Stimulated activated CD4-positive, alpha-beta T cell treated with anti-CD3 and anti-CD28 coated beads, Interleukin-15, amount 100 ng/mL, for 48 hours (primary cell): ENCODE results near the gene PCDHA11.
"Not testable (repeated sequence)": the region's sequence is repeated elsewhere in the genome, so short reads cannot be mapped to it uniquely, and the experiment has no call there.

ENCODE experiments used
- DNase-seq, 2 donors: peaks; one replicate each; pipeline ENCODE4 v3.0.0-alpha.2; 2020; ENCODE audit warnings: low read depth in 2 of 2

The PCDHA11 gene

DNA sequence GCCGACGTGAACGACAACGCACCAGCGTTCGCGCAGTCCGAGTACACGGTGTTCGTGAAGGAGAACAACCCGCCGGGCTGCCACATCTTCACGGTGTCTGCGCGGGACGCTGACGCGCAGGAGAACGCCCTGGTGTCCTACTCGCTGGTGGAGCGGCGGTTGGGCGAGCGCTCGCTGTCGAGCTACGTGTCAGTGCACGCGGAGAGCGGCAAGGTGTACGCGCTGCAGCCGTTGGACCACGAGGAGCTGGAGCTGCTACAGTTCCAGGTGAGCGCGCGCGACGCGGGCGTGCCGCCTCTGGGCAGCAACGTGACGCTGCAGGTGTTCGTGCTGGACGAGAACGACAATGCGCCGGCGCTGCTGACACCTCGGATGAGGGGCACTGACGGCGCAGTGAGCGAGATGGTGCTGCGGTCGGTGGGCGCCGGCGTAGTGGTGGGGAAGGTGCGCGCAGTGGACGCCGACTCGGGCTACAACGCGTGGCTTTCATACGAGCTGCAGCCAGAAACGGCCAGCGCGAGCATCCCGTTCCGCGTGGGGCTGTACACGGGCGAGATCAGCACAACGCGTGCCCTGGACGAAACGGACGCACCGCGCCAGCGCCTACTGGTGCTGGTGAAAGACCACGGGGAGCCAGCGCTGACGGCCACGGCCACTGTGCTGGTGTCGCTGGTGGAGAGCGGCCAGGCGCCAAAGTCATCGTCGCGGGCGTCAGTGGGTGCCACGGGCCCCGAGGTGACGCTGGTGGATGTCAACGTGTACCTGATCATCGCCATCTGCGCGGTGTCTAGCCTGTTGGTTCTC lies 18.7 kb upstream of the PCDHA11 start:
- not testable (repeated sequence) for DNase-seq

DNA sequence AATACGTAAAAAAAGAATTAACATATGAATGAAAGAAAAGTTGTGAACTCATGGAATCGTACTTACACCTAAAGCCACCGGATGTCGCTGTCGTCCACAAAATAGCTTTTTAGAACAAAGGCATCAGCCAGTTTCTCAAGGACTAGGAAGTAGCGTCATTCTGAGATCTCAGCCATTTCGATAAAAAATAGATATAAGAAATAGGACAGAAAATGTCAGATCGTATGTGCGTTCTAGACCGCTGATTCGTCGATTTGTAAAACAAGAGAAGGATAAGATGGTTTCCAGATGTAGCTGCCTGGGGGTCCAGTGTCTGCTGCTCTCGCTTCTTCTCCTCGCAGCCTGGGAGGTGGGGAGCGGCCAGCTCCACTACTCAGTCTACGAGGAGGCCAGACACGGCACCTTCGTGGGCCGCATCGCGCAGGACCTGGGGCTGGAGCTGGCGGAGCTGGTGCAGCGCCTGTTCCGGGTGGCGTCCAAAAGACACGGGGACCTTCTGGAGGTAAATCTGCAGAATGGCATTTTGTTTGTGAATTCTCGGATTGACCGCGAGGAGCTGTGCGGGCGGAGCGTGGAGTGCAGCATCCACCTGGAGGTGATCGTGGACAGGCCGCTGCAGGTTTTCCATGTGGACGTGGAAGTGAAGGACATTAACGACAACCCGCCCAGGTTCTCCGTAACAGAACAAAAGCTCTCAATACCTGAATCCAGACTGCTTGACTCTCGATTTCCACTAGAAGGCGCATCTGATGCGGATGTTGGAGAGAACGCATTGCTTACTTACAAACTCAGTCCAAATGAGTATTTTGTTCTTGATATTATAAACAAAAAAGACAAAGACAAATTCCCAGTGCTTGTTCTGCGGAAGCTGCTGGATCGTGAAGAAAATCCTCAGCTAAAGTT lies 12.7 kb upstream of the PCDHA11 start, which contains the start of gene PCDHA10:
TSS of gene PCDHA10 (plus strand) at position 126 of the 903 bp plus-strand sequence. CDS start at position 278, 152 bp downstream.
- no peak for DNase-seq

DNA sequence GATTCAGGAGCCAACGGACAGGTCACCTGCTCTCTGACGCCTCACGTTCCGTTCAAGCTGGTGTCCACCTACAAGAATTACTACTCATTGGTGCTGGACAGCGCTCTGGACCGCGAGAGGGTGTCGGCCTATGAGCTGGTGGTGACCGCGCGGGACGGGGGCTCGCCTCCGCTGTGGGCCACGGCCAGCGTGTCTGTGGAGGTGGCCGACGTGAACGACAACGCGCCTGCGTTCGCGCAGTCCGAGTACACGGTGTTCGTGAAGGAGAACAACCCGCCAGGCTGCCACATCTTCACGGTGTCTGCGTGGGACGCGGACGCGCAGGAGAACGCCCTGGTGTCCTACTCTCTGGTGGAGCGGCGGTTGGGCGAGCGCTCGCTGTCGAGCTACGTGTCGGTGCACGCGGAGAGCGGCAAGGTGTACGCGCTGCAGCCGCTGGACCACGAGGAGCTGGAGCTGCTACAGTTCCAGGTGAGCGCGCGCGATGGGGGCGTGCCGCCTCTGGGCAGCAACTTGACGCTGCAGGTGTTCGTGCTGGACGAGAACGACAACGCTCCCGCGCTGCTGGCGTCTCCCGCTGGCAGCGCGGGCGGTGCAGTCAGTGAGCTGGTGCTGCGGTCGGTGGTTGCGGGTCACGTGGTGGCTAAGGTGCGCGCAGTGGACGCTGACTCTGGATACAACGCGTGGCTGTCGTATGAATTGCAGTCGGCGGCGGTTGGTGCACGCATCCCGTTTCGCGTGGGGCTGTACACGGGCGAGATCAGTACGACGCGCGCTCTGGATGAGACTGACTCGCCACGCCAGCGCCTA lies 11.4 kb upstream of the PCDHA11 start:
- no peak for DNase-seq

DNA sequence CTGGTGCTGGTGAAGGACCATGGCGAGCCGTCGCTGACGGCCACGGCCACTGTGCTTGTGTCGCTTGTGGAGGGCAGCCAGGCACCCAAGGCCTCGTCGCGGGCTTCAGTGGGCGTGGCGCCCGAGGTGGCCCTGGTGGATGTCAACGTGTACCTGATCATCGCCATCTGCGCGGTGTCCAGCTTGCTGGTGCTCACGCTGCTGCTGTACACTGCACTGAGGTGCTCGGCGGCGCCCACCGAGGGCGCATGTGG lies 10.8 kb upstream of the PCDHA11 start:
- DNase-seq, result no peak

DNA sequence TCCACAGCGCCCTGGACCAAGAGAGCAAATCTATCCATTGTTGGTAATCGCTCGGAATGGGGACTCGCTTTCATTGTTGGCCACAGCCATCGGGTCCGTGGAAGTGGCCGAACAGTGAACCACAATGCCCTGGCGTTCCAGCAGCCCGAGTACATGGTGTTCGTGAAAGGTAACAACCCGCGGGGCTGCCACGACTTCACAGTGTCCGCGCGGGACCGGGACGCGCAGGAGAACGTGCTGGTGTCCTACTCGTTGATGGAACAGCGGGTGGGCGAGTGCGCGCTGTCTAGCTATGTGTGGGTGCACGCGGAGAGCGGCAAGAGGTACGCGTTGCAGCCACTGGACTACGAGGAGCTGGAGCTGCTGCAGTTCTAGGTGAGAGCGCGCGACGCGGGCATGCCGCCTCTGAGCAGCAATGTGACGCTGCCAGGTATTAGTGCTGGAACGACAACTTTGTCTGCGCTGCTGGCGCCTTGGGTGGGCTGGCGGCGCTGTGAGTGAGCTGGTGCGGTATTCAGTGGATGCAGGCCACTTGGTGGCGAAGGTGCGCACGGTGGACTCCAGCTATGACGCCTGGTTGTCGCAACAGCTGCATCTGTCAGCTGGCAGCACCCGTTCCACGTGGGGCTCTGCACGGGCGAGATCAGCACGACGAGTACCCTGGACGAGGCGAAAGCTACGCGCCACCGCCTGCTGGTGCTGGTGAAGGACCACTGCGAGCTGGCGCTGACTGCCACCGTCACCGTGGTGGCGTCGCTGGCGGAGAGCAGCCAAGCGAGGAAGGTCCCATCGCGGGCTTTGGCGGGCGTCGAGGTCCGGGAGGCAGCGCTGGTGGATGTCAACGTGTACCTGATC lies 6.1 kb upstream of the PCDHA11 start:
- DNase-seq, result no peak

DNA sequence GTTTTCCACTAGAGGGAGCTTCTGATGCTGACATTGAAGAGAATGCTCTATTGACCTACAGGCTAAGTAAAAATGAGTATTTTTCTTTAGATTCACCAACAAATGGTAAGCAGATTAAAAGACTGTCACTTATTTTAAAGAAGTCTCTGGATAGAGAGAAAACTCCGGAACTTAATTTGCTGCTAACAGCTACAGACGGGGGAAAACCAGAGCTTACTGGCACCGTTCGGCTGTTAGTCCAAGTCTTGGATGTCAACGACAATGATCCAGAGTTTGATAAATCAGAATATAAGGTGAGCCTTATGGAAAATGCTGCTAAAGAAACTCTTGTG lies 764 bp downstream of the PCDHA11 start:
- no peak for DNase-seq

DNA sequence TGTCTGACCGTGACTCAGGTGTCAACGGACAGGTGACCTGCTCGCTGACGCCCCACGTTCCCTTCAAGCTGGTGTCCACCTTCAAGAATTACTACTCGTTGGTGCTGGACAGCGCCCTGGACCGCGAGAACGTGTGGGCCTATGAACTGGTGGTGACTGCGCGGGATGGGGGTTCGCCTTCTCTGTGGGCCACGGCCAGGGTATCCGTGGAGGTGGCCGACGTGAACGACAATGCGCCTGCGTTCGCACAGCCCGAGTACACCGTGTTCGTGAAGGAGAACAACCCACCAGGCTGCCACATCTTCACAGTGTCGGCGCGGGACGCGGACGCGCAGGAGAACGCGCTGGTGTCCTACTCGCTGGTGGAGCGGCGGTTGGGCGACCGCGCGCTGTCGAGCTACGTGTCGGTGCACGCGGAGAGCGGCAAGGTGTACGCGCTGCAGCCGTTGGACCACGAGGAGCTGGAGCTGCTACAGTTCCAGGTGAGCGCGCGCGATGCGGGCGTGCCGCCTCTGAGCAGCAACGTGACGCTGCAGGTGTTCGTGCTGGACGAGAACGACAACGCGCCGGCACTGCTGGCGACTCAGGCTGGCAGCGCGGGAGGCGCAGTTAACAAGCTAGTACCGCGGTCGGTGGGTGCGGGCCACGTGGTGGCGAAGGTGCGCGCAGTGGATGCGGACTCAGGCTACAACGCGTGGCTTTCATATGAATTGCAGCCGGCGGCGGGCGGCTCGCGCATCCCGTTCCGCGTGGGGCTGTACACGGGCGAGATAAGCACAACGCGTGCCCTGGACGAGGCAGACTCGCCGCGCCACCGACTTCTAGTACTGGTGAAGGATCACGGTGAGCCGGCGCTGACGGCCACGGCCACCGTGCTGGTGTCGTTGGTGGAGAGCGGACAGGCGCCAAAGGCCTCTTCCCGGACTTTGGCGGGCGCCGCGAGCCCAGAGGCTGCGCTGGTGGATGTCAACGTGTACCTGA lies 1.8 kb downstream of the PCDHA11 start:
- DNase-seq, result no peak

DNA sequence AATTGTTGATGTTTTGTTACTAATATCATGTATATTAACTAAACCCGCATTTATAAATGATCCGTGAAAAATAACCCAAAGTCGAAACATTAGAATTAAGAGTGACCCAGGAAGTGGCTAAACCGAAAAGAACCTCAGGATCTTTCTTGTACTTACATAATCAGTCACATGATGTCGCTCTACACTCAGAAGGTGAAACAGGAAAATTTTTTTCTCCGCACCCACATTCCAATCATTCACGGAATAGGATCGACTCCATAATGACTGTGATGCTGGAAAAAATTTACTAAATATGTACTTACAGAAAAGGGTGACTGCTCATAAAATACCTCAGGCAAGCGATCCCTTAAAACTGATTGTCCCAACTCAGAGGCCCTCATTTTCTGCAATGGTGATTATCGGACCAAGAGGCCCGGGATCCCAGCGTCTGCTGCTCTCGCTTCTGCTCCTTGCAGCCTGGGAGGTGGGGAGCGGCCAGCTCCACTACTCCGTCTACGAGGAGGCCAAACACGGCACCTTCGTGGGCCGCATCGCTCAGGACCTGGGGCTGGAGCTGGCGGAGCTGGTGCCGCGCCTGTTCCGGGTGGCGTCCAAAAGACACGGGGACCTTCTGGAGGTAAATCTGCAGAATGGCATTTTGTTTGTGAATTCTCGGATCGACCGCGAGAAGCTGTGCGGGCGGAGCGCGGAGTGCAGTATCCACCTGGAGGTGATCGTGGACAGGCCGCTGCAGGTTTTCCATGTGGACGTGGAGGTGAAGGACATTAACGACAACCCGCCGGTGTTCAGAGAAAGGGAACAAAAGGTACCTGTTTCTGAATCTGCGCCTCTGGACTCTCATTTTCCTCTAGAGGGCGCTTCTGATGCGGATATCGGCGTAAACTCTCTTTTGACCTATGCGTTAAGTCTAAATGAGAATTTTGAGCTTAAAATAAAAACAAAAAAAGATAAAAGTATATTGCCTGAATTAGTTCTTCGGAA lies 6.6 kb downstream of the PCDHA11 start, which contains the start of gene PCDHA12:
TSS of gene PCDHA12 (plus strand) at position 224 of the 981 bp plus-strand sequence. CDS start at position 389, 165 bp downstream.
- DNase-seq, result no peak

DNA sequence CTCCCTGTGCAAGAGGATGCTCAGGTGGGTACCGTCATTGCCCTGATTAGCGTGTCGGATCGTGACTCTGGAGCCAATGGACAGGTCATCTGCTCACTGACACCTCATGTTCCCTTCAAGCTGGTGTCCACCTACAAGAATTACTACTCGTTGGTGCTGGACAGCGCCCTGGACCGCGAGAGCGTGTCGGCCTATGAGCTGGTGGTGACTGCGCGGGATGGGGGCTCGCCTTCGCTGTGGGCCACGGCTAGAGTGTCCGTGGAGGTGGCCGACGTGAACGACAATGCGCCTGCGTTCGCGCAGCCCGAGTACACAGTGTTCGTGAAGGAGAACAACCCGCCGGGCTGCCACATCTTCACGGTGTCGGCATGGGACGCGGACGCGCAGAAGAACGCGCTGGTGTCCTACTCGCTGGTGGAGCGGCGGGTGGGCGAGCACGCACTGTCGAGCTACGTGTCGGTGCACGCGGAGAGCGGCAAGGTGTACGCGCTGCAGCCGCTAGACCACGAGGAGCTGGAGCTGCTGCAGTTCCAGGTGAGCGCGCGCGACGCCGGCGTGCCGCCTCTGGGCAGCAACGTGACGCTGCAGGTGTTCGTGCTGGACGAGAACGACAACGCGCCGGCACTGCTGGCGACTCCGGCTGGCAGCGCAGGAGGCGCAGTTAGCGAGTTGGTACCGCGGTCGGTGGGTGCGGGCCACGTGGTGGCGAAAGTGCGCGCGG lies 7.9 kb downstream of the PCDHA11 start:
- not testable (repeated sequence) for DNase-seq

DNA sequence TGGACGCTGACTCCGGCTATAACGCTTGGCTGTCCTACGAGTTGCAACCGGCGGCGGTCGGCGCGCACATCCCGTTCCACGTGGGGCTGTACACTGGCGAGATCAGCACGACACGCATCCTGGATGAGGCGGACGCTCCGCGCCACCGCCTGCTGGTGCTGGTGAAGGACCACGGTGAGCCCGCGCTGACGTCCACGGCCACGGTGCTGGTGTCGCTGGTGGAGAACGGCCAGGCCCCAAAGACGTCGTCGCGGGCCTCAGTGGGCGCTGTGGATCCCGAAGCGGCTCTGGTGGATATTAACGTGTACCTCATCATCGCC lies 8.5 kb downstream of the PCDHA11 start:
- DNase-seq, result no peak

DNA sequence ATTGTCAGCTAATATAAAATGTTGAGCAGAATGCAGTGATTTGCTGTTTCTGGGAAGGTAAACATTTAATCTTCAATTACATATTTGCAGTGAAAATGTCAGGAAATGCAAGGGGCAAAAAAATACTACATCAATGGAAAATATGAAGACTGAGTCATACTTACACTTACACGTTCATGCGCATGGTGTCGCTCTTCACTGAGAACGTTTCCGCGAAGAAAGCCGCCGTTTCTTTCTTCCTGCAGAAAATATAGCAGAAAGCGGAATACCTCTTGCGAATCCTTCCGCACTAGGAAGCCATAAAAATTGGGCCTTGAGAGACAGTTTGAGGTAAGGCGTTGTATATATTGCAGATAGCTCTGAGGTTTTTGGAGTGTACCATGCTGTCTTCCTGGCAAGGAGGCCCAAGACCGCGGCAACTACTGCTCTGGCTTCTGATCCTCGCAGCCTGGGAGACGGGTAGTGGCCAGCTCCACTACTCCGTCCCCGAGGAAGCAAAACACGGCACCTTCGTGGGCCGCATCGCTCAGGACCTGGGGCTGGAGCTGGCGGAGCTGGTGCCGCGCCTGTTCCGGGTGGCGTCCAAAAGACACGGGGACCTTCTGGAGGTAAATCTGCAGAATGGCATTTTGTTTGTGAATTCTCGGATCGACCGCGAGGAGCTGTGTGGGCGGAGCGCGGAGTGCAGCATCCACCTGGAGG lies 13.3 kb downstream of the PCDHA11 start, which contains the start of gene PCDHA13:
TSS of gene PCDHA13 (plus strand) at position 236 of the 702 bp plus-strand sequence. CDS start at position 381, 145 bp downstream.
- DNase-seq, result no peak

DNA sequence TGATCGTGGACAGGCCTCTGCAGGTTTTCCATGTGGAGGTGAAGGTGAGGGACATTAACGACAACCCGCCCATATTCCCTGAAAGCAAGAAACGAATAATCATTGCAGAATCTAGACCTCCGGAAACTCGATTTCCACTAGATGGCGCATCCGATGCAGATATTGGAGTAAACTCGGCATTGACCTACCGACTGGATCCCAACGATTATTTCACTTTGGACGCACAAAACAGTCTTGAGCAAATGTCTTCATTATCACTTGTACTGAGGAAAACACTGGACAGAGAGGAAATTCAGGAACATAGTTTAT lies 13.8 kb downstream of the PCDHA11 start:
- DNase-seq, result no peak

DNA sequence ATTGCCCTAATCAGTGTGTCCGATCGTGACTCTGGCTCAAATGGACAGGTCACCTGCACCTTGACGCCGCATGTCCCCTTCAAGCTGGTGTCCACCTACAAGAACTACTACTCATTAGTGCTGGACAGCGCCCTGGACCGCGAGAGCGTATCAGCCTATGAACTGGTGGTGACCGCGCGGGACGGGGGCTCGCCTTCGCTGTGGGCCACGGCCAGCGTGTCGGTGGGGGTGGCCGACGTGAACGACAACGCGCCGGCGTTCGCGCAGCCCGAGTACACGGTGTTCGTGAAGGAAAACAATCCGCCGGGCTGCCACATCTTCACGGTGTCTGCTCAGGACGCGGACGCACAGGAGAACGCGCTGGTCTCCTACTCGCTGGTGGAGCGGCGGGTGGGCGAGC lies 14.6 kb downstream of the PCDHA11 start:
- no peak for DNase-seq

DNA sequence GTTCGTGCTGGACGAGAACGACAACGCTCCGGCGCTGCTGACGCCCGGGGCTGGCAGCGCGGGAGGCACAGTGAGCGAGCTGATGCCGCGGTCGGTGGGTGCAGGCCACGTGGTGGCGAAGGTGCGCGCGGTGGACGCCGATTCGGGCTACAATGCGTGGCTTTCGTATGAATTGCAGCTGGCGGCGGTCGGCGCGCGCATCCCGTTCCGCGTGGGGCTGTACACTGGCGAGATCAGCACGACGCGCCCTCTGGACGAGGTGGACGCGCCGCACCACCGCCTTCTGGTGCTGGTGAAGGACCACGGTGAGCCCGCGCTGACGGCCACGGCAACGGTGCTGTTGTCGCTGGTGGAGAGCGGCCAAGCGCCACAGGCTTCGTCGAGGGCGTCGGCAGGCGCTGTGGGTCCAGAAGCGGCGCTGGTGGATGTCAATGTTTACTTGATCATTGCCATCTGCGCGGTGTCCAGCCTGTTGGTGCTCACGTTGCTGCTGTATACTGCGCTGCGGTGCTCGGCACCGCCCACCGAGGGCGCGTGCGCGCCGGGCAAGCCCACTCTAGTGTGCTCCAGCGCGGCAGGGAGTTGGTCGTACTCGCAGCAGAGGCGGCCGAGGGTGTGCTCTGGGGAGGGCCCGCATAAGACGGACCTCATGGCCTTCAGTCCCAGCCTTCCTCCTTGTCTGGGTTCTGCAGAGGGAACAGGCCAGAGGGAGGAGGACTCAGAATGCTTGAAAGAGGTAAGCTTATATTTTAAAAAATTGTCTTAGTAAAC lies 15.4 kb downstream of the PCDHA11 start:
- no peak for DNase-seq

DNA sequence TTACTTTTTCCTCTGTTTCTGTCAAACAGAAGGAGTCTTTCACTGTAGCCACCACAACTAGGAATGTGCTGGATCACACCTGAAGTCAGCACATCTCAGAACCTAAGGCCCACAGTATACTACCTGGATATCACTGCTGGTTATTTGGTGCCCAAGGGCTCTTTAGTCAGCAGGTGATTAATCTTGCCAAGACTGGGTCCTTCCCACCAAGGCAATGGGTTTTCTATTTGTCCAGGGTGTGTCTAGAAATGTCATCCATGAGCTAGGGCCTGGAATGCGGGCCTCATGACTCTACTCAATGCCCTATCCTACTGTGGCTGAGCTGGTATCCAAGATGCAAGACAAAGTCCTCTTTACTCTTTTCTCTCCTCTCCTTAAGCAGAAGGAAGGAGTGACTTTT lies 47.6 kb downstream of the PCDHA11 start:
- no peak for DNase-seq
